NK-92 (cell line): Measurements from ENCODE around the gene SMIM44.

ENCODE experiments used
- DNase-seq: peaks from one replicate; lab custom pipeline; 2025; ENCODE audit not compliant: unreplicated experiment; lab: John Stamatoyannopoulos, UW

SMIM44 gene

GRCh38 chr19:3442487-3443071 is 40.7 kb downstream of the SMIM44 start:
- DNase-seq: no peak

GRCh38 chr19:3441986-3442329 is 41.3 kb downstream of the SMIM44 start:
- DNase-seq: no peak

GRCh38 chr19:3441089-3441985 is 41.9 kb downstream of the SMIM44 start:
- no peak for DNase-seq

- DNase-seq: no peak
Measured at GRCh38 chr19:3440082-3440481, 43.2 kb downstream of the SMIM44 start.

- peak; percentile 51 for DNase-seq
Measured at GRCh38 chr19:3434630-3435553, 48.3 kb downstream of the SMIM44 start.

GRCh38 chr19:3433805-3434540 is 49.3 kb downstream of the SMIM44 start:
- DNase-seq: no peak

- DNase-seq: no peak
Measured at GRCh38 chr19:3433313-3433712, 49.9 kb downstream of the SMIM44 start.
